ENCODE results near the gene ARHGAP45. TPM values are rescaled to one million over a fixed set of nuclear protein-coding genes. Genes with fewer than 3 reads are reported as not detected.
A peak's percentile ranks its signal among the peaks of the same experiment; 100 is the strongest.
"Not testable (repeated sequence)": the region's sequence is repeated elsewhere in the genome, so short reads cannot be mapped to it uniquely, and the experiment has no call there.

ARHGAP45 gene
- total and polyA plus RNA-seq, 4 donors = 3.3 to 27.5 (median 9.7) TPM

DNA sequence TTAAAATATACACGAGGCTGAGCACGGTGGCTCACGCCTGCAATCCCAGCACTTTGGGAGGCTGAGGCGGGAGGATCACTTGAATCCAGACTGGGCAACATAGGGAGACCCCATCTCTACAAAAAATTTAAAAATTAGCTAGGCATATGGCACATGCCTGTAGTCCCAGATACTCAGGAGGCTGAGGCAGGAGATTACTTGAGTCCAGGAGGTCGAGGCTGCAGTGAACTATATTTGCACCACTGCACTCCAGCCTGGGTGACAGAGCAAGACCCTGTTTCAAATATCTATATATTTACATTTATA lies 43.1 kb upstream of the ARHGAP45 start:
- not testable (repeated sequence) for H3K9me3 ChIP-seq (ENCODE audit: control insufficient read depth in 4 of 4, low read length in 3 of 4); H3K36me3 ChIP-seq (ENCODE audit: control insufficient read depth in 4 of 4, insufficient read depth in 3 of 4, low read depth in 1 of 4, low read length in 3 of 4); H3K27ac ChIP-seq (ENCODE audit: low read depth in 1 of 2, low read length in 2 of 2); DNase-seq (ENCODE audit: low spot score); H3K27me3 ChIP-seq (ENCODE audit: control insufficient read depth in 4 of 4, insufficient read depth in 4 of 4, low read length in 3 of 4); H3K4me3 ChIP-seq (ENCODE audit: low read depth in 1 of 3, low read length in 3 of 3); H3K9ac ChIP-seq (ENCODE audit: low read depth in 1 of 2, low read length in 2 of 2)
- 83% methylated on average over 5 of the region's 5 CpGs for WGBS
- peaks cover 14 to 27% (median 18%) of the 10 kb centered on the region in 4 donors for H3K4me1 ChIP-seq (ENCODE audit: control insufficient read depth in 4 of 4, insufficient read depth in 4 of 4, low read length in 3 of 4)

GRCh38 chr19:1025080-1025479 lies 41.9 kb upstream of the ARHGAP45 start:
- not testable (repeated sequence) for H3K4me3 ChIP-seq (ENCODE audit: low read depth in 1 of 3, low read length in 3 of 3); H3K27me3 ChIP-seq (ENCODE audit: control insufficient read depth in 4 of 4, insufficient read depth in 4 of 4, low read length in 3 of 4); DNase-seq (ENCODE audit: low spot score); H3K9ac ChIP-seq (ENCODE audit: low read depth in 1 of 2, low read length in 2 of 2); H3K36me3 ChIP-seq (ENCODE audit: control insufficient read depth in 4 of 4, insufficient read depth in 3 of 4, low read depth in 1 of 4, low read length in 3 of 4); H3K9me3 ChIP-seq (ENCODE audit: control insufficient read depth in 4 of 4, low read length in 3 of 4); H3K27ac ChIP-seq (ENCODE audit: low read depth in 1 of 2, low read length in 2 of 2)
- peaks cover 5 to 18% (median 7%) of the 10 kb centered on the region in 4 donors for H3K4me1 ChIP-seq (ENCODE audit: control insufficient read depth in 4 of 4, insufficient read depth in 4 of 4, low read length in 3 of 4)
- 89% methylated on average over 6 of the region's 6 CpGs for WGBS

GRCh38 chr19:1025960-1026782 lies 40.8 kb upstream of the ARHGAP45 start, which contains the start of gene CNN2:
Gene CNN2, plus strand, starts transcription at chr19:1026608. Its CDS starts 54 bp downstream, at chr19:1026662.
- TF ChIP-seq FOXA2 (IDR thresholded peaks at IDR 0.05) = no peak
- no peak for TF ChIP-seq SP1 (IDR thresholded peaks at IDR 0.05)
- no peak for TF ChIP-seq RXRA (IDR thresholded peaks at IDR 0.05)
- no peak for TF ChIP-seq TAF1 (conservative IDR thresholded peaks at IDR 0.05)
- TF ChIP-seq, protein P1, sequence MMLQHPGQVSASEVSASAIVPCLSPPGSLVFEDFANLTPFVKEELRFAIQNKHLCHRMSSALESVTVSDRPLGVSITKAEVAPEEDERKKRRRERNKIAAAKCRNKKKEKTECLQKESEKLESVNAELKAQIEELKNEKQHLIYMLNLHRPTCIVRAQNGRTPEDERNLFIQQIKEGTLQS (IDR thresholded peaks at IDR 0.05) = no peak
- Histone ChIP-seq H3K9ac (ENCODE audit: low read depth in 1 of 2, low read length in 2 of 2) (peak within 1 kb of the TSS; percentile 30 to 69), H3K36me3 (ENCODE audit: control insufficient read depth in 4 of 4, insufficient read depth in 3 of 4, low read depth in 1 of 4, low read length in 3 of 4) (no peaks in the 10 kb centered on the region), H3K9me3 (ENCODE audit: control insufficient read depth in 4 of 4, low read length in 3 of 4) (no peaks in the 10 kb centered on the region), H3K27me3 (ENCODE audit: control insufficient read depth in 4 of 4, insufficient read depth in 4 of 4, low read length in 3 of 4) (no peaks in the 10 kb centered on the region), H3K4me1 (ENCODE audit: control insufficient read depth in 4 of 4, insufficient read depth in 4 of 4, low read length in 3 of 4) (peaks cover 4 to 16% (median 5%) of the 10 kb centered on the region in 4 donors), H3K27ac (ENCODE audit: low read depth in 1 of 2, low read length in 2 of 2) (peak within 1 kb of the TSS; percentile 76 to 77), H3K4me3 (ENCODE audit: low read depth in 1 of 3, low read length in 3 of 3) (peak within 1 kb of the TSS; percentile 53 to 76 (median 66))
- 5% methylated on average over 63 of the region's 63 CpGs for WGBS
- DNase-seq (ENCODE audit: low spot score) = peak; percentile 75

DNA sequence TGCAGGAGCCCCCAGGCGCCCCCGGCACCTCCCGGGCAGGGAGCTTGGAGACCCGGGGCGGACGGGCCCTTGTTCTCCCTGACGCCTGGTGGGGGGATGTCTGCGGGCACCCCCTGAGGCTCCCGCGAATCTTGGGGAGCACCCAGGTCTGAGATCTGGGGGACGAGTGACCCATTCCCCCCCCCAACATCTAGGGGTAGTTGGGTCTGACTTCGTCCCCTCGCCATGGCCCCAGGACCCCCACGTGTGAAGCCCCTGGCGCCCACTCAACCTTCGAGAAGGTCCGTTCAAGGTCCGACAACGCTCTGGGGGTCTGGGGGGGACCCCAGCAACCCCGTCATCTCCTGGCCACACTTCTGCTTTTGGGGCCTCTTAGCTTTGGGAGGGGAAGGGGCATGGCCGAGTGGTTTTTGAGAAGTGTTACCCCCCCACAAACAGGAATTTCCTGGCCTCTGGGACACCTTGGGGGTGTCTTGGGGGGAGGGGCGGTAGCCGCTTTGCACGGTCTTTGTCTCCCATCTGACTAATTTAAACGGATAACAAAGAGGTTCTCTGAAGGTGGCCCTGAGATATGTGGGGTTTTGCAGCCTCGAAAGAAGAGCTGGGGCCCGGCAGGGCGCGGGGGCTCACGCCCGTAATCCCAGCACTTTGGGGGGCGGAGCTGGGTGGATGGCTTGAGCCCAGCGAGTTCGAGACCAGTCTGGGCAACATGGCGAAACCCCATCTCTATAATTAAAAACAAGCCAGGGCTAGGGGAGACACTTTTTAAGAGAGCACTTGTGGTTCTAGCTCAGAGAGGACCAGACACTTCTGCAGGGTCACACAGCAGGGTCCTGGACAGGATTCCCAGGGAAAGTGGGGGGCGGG lies 40.0 kb upstream of the ARHGAP45 start:
- Histone ChIP-seq H3K4me1 (ENCODE audit: control insufficient read depth in 4 of 4, insufficient read depth in 4 of 4, low read length in 3 of 4) (peaks cover 4 to 16% (median 5%) of the 10 kb centered on the region in 4 donors), H3K36me3 (ENCODE audit: control insufficient read depth in 4 of 4, insufficient read depth in 3 of 4, low read depth in 1 of 4, low read length in 3 of 4) (peaks cover 0 to 2% (median 0%) of the 10 kb centered on the region in 4 donors), H3K27ac (ENCODE audit: low read depth in 1 of 2, low read length in 2 of 2) (peak overlapping the region; percentile 76 to 77), H3K4me3 (ENCODE audit: low read depth in 1 of 3, low read length in 3 of 3) (peak overlapping the region; percentile 53 to 76 (median 66)), H3K27me3 (ENCODE audit: control insufficient read depth in 4 of 4, insufficient read depth in 4 of 4, low read length in 3 of 4) (no peaks in the 10 kb centered on the region), H3K9ac (ENCODE audit: low read depth in 1 of 2, low read length in 2 of 2) (peak overlapping the region; percentile 30 to 69), H3K9me3 (ENCODE audit: control insufficient read depth in 4 of 4, low read length in 3 of 4) (no peaks in the 10 kb centered on the region)
- DNase-seq (ENCODE audit: low spot score) = no peak
- 8% methylated on average over 36 of the region's 36 CpGs for WGBS
- TF ChIP-seq RXRA (IDR thresholded peaks at IDR 0.05) = no peak
- TF ChIP-seq CTCF (IDR thresholded peaks at IDR 0.05; ENCODE audit: low read depth, low read length, missing input control) = no peak
- no peak for TF ChIP-seq MAX (IDR thresholded peaks at IDR 0.05)
- no peak for TF ChIP-seq FOXA1 (IDR thresholded peaks at IDR 0.05)
- no peak for TF ChIP-seq HNF4A (conservative IDR thresholded peaks at IDR 0.05)
- TF ChIP-seq HNF4G (IDR thresholded peaks at IDR 0.05) = no peak
- TF ChIP-seq REST (IDR thresholded peaks at IDR 0.05) = no peak
- no peak for TF ChIP-seq TAF1 (conservative IDR thresholded peaks at IDR 0.05)
- TF ChIP-seq YY1 (IDR thresholded peaks at IDR 0.05) = no peak
- TF ChIP-seq RAD21 (IDR thresholded peaks at IDR 0.05) = no peak
- no peak for TF ChIP-seq GABPA (IDR thresholded peaks at IDR 0.05 in 1 of 2, conservative IDR thresholded peaks at IDR 0.05 in 1 of 2)
- TF ChIP-seq NR2F2 (IDR thresholded peaks at IDR 0.05) = no peak
- no peak for TF ChIP-seq FOXA2 (IDR thresholded peaks at IDR 0.05)
